A673 (cell line): ENCODE results near the gene TENM3. TPM values are rescaled to one million over a fixed set of nuclear protein-coding genes. Genes with fewer than 3 reads are reported as not detected.

Experiments used
- BruUV-seq: library from RNA; stranded (reverse); fragments of 400-500 nt; replicated peaks from 2 replicates; lab custom pipeline; 2021; lab: Mats Ljungman, UMichigan
- CTCF ChIA-PET: fragments of 300-600 bp; sonication (Branson Sonifier 250); formaldehyde crosslinking; loops from one replicate; lab custom pipeline; 2022; ENCODE audit warnings: antibody characterized with exemption; lab: Charles Lee
- POLR2A ChIA-PET: fragments of 300-600 bp; sonication (Branson Sonifier 250); formaldehyde crosslinking; loops from one replicate; lab custom pipeline; 2022; ENCODE audit warnings: antibody characterized with exemption; ENCODE audit not compliant: low non-redundant PET; lab: Charles Lee
- DNase-seq: peaks from one replicate; pipeline ENCODE4 v3.0.0-alpha.2; 2015; ENCODE audit warnings: low spot score
- H3K27ac ChIP-seq: fragments of 200-600 bp; sonication (generic); 2 replicates; pipeline ENCODE4 v1.5.1; 2016; ENCODE audit warnings: mixed run types, low read depth, mild to moderate bottlenecking, mixed read lengths, antibody characterized with exemption, low read length; ENCODE audit not compliant: poor library complexity, severe bottlenecking
- H3K27me3 ChIP-seq: fragments of 200-600 bp; sonication (generic); replicated peaks from 2 replicates; pipeline ENCODE4 v1.6.1; 2017; ENCODE audit warnings: mixed run types, low read depth, mild to moderate bottlenecking, mixed read lengths, antibody characterized with exemption, low read length; ENCODE audit not compliant: insufficient read depth, poor library complexity
- H3K36me3 ChIP-seq: fragments of 200-600 bp; sonication (generic); 2 replicates; pipeline ENCODE4 v1.6.1; 2016; ENCODE audit warnings: mixed run types, mild to moderate bottlenecking, mixed read lengths, antibody characterized with exemption, low read length; ENCODE audit not compliant: insufficient read depth, poor library complexity, severe bottlenecking
- H3K4me1 ChIP-seq: fragments of 200-600 bp; sonication (generic); 2 replicates; pipeline ENCODE4 v1.6.1; 2017; ENCODE audit warnings: mixed run types, mild to moderate bottlenecking, mixed read lengths, antibody characterized with exemption, low read length; ENCODE audit not compliant: insufficient read depth, poor library complexity, severe bottlenecking
- H3K4me3 ChIP-seq: fragments of 200-600 bp; sonication (generic); 2 replicates; pipeline ENCODE4 v1.5.1; 2016; ENCODE audit warnings: low read depth, mixed run types, mild to moderate bottlenecking, mixed read lengths, low read length; ENCODE audit not compliant: poor library complexity, severe bottlenecking
- H3K9me3 ChIP-seq: fragments of 200-600 bp; sonication (generic); 2 replicates; pipeline ENCODE4 v1.6.1; 2016; ENCODE audit warnings: mixed run types, low read depth, mild to moderate bottlenecking, mixed read lengths, antibody characterized with exemption, low read length; ENCODE audit not compliant: poor library complexity, severe bottlenecking
- CTCF ChIP-seq: fragments of 300-800, 200-600 bp; sonication (generic); conservative IDR thresholded peaks from 2 replicates; pipeline ENCODE4 v1.5.1; 2017; ENCODE audit warnings: low read depth, mild to moderate bottlenecking, antibody characterized with exemption, low read length, moderate library complexity, mixed read lengths
- EZH2 ChIP-seq: fragments of 200-600 bp; sonication (generic); IDR thresholded peaks from 2 replicates; pipeline ENCODE4 v1.6.1; 2017; ENCODE audit warnings: borderline replicate concordance, low read depth, mild to moderate bottlenecking, mixed read lengths, antibody characterized with exemption, low read length; ENCODE audit not compliant: poor library complexity, severe bottlenecking
- intact Hi-C: fragments of 100-400 bp; cut with micrococcal nuclease; formaldehyde crosslinking; loops from one replicate; pipeline ENCODE4 v1.10.0; 2022; ENCODE audit not compliant: unreplicated experiment
- total RNA-seq: library from RNA; stranded (reverse); gene quantifications from 2 replicates; pipeline ENCODE4 v1.2.3, GENCODE V29; 2021

TENM3 gene
- total RNA-seq, 1 experiment from 2014 or later = 26.4 TPM

- H3K36me3 ChIP-seq = no peaks in the 10 kb centered on the region
- H3K27me3 ChIP-seq = no peaks in the 10 kb centered on the region
- no peak for DNase-seq
- ChIA-PET CTCF (no interaction called here), POLR2A (no interaction called here)
- intact Hi-C loops = no loop called here
- no TSS peak for BruUV-seq
- no peaks in the 10 kb centered on the region for H3K4me1 ChIP-seq
- TF ChIP-seq CTCF = no peak
- TF ChIP-seq EZH2 = no peak
- H3K9me3 ChIP-seq = no peaks in the 10 kb centered on the region
- H3K27ac ChIP-seq = no peak overlapping the region
- no peak overlapping the region for H3K4me3 ChIP-seq
Observed at GRCh38 chr4:182400081-182400480, 156.9 kb downstream of the TENM3 start.

- Histone ChIP-seq H3K4me3 (no peak overlapping the region), H3K4me1 (no peaks in the 10 kb centered on the region), H3K27me3 (no peaks in the 10 kb centered on the region), H3K36me3 (no peaks in the 10 kb centered on the region), H3K27ac (no peak overlapping the region), H3K9me3 (no peaks in the 10 kb centered on the region)
- DNase-seq = no peak
- POLR2A ChIA-PET = no interaction called here
- no peak for TF ChIP-seq CTCF
- no peak for TF ChIP-seq EZH2
- no TSS peak for BruUV-seq
- intact Hi-C loops = no loop called here
- CTCF ChIA-PET = no interaction called here
Observed at GRCh38 chr4:182400790-182401189, 157.6 kb downstream of the TENM3 start.

- Histone ChIP-seq H3K9me3 (no peaks in the 10 kb centered on the region), H3K27me3 (no peaks in the 10 kb centered on the region), H3K27ac (no peak overlapping the region), H3K4me3 (no peak overlapping the region), H3K4me1 (no peaks in the 10 kb centered on the region), H3K36me3 (no peaks in the 10 kb centered on the region)
- intact Hi-C loops = no loop called here
- TF ChIP-seq CTCF = no peak
- no peak for TF ChIP-seq EZH2
- no peak for DNase-seq
- BruUV-seq = no TSS peak
- POLR2A ChIA-PET = no interaction called here
- CTCF ChIA-PET = no interaction called here
Observed at GRCh38 chr4:182404376-182404775, 161.2 kb downstream of the TENM3 start.
